Measurements from ENCODE around the gene GOLGA6C.
"Not testable (repeated sequence)": the region's sequence is repeated elsewhere in the genome, so short reads cannot be mapped to it uniquely, and the experiment has no call there.

The GOLGA6C gene

GRCh38 chr15:75228787-75229186, 29.3 kb upstream of the GOLGA6C start:
- no peak for DNase-seq

GRCh38 chr15:75229191-75230015, 28.7 kb upstream of the GOLGA6C start:
- DNase-seq: no peak

DNA sequence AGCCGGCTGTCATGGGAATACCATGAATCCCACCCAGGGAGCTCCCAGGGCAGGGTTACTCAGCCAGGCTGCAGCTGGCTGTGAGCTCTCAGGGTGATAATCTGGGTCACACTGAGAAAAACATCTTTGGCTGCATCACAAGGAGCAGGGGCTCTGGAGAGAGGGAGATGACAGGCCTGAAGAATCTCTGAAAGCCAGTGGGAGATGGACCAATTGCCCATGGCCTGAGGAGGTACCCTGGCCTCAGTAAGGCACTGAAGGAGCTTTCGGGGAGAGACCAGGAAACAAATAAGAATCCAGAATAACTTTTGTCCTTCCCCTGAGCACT, 28.2 kb upstream of the GOLGA6C start:
- DNase-seq: no peak

GRCh38 chr15:75230551-75231371, 27.4 kb upstream of the GOLGA6C start:
- DNase-seq: no peak

GRCh38 chr15:75231836-75232235, 26.3 kb upstream of the GOLGA6C start:
- no peak for DNase-seq

DNA sequence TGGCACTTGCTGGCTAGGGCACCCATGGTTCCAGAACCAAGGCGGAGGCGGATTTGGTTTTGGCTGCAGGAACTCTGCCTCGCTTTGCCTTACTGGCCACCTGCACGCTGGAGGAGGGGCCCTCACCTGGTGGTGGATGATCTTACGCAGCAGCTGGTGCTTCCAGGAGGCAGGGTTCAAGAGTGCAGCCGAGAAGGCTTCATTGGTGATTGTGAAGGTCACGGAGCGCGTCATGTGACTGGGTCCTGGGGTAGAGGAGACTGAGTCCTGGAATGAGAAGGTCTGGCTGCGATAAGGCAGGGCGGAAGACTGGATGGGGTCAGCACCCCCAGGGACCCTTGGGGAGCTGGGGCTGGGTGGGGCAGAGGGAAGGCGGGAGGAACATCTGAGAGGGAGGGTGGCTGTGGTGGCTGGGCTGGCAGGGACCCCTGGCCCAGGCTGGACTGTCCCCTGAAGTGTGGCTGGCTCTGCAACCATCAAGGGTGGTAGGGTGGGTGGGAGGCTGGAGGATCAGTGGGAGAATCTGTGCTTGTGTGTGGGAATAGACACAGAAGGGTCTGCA, 25.8 kb upstream of the GOLGA6C start:
- DNase-seq: no peak

GRCh38 chr15:75232826-75233503, 25.2 kb upstream of the GOLGA6C start:
- no peak for DNase-seq

DNA sequence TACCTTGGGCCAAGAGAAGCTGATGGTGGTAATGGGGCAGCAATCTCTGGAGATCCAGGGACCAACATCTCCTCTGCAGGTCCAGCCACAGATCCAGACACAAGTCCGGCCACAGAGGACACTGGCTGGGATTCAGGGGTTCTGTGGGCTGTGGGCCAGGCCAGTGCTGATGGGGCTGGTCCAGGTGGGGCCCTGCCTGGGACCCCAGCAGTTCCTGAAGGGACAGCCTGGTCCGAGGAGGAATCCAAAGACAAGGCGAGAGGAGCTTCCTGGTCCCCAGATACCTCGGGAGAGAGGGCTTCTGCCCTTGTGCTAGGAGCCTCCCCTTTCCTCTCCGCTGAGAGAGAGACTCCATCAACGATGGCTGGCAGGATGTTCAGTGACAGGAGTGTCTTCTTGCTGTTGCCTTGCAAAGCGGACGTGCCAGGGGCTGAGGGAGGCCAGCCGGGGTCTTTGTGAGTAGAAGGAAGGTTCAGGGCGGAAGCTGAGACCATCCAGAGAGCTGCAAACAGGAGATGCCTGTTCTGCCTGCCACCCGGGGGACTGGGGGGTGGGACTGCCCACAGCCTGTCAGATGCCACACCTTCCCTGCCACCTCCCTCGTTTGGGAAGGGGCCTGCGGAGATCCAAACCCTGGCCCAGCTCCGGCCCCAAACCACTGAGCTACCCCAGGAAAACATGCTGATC, 24.5 kb upstream of the GOLGA6C start:
- no peak for DNase-seq

DNA sequence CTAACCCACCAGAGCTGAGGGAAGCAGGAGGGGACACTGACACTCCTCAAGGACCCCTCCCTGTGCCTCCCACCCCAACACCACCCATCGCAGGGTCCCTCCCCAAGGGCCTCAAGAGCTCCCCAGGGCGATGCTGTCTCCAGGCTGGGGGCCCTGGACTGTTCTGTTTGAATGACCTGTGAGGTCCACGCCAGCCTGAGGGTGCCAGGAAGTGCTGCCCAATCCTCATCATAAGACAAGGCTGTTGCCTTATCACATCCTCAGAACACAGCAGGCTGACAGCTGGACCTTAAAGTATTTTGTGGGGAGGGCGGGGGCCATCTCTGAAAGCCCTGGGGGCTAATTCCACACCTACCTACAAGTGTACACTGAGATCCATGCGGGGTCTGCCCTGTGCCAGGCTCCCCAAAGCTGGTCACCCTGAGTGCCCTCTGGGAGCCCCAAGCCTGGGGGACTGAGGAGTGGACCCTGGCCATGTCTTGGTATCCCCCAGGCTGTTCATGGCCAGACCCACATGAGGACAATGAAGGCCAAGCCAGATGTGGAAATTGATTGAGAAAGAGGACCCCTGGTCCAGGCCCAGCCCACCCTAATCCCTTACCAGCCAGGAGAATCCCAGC, 23.8 kb upstream of the GOLGA6C start:
- no peak for DNase-seq

- no peak for DNase-seq
These were observed 23.0 kb upstream of the GOLGA6C start for GRCh38 chr15:75235051-75235673.

- no peak for DNase-seq
These were observed 22.1 kb upstream of the GOLGA6C start for GRCh38 chr15:75235760-75236729.

- DNase-seq: no peak
These were observed 20.7 kb upstream of the GOLGA6C start for GRCh38 chr15:75237316-75237982.

DNA sequence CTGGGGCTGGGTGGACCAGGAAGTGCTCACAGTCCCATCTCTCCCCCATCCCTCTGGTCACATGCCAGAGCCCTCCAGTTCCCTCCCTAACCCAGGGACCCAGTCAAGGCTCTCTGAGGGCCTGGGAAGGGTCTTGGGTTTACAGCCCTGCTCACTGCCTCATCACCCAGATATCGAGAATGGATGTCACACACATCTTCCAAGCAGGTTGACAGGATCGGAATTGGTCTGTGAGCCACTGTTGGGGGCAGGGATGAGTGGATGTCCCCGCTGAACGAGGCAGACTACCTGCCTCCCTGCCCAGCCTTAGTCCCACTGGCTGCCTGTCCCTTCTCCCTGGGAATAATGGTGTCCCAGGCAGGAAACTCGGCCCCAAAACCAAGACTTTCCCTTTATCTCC, 20.0 kb upstream of the GOLGA6C start:
- DNase-seq: no peak

- not testable (repeated sequence) for DNase-seq
These were observed 12.4 kb upstream of the GOLGA6C start for GRCh38 chr15:75245741-75246140.

GRCh38 chr15:75248991-75249390, 9.1 kb upstream of the GOLGA6C start:
- DNase-seq: not testable (repeated sequence)

DNA sequence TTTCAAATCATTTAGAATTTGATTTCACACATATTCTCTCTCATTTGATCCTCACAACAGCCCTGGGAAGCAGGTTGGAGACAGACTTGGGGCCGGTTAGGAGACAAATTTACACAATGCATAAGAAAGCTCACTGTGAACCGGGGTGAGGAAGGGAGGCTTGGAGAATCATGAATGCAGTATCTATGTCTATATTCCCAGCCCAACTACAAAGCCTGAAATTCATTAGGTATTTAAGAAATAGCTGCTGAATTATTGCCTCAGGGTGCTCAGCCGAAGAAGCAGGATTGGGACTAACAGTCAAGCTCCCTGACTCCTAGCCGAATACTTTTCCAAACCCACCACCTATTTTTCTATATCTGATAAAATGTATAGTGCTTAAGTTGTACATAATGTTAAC, 8.4 kb upstream of the GOLGA6C start:
- DNase-seq: no peak

DNA sequence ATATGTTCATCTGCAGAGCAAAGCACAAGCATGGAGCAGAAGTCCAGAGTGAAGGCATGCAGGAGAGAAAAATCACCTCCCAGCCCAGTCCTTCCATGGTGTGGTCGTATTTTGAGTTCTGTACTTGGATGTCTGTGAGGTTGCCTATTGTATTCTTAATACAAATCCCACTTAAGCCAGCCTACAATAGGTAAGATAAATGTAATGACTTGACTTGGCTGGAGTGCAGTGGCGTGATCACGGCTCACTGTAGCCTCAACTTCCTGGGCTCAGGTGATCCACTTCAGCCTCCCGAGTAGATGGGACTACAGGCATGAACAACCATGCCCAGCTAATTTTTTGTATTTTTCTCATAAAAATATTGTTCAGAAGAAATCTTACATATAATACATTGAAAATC, 6.8 kb upstream of the GOLGA6C start:
- not testable (repeated sequence) for DNase-seq

DNA sequence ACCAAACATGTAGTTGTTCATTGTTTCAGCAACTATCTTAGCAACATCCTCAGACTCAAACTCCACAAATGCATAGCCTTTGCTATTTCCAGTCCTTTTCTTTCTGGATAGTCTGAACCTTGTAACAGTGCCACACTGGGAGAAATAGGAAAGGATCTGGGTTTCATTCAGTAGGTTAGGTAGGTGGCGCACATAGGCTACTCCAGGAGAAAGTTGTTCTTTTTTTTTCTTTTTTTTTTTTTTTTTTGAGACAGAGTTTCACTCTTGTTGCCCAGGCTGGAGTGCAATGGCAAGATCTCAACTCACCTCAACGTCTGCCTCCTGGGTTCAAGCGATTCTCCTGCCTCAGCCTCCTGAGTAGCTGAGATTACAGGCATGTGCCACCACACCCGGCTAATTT, 5.8 kb upstream of the GOLGA6C start:
- not testable (repeated sequence) for DNase-seq

DNA sequence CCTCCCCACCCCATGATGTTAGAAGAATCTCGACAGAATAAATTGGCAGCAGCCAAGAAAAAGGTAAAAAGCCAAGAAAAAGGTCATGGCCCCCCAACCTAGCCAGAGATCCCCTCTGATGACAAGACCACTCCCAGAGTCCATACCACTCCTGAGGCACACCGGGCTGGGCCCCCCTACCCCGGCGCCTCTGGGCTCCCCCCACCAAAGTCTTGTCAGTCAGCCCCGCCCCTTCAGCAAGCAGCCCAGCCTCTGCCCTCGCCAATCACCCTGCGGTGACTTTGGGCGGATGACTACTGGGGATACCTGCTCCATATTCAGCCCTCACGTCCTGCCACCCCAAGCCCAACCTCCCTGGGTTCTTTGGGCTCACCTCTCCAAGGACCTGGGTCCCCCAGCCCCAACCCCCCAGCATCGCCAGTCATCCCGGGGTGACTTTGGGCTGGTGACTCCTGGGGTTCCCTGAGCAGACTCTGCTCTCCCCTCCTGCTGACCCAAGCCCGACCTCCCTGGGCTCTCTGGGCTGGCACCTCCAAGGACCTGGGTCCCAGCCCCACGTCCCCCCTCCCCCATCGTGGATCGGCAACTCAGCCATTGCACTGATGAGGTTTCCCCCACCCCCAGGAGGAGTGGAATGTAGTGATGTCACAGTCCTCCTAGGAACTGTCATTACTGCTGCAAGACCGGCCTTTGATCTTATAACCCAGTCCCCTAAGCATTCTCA, 648 bp downstream of the GOLGA6C start:
- not testable (repeated sequence) for DNase-seq
